ENCODE data around the gene IMMT.

GRCh38 chr2:86107031-86107430 lies 88.2 kb downstream of the IMMT start:
- TF ChIP-seq CTCF (conservative IDR thresholded peaks at IDR 0.05; ENCODE audit: low read depth in 2 of 2): no peak
- no peak for TF ChIP-seq EZH2 (IDR thresholded peaks at IDR 0.05; ENCODE audit: low read depth, unreplicated experiment)
- no peak for TF ChIP-seq POLR2AphosphoS5 (IDR thresholded peaks at IDR 0.05; ENCODE audit: low read depth)
- TF ChIP-seq CREB1 (CRISPR knock-in tag; IDR thresholded peaks at IDR 0.05; ENCODE audit: low read depth): no peak
- no peak for TF ChIP-seq REST (IDR thresholded peaks at IDR 0.05; ENCODE audit: unreplicated experiment)
- TF ChIP-seq STAT1 (IDR thresholded peaks at IDR 0.05; ENCODE audit: unreplicated experiment): no peak
- no peak for TF ChIP-seq JUNB (IDR thresholded peaks at IDR 0.05; ENCODE audit: unreplicated experiment)
- no peak for TF ChIP-seq EZH2phosphoT487 (IDR thresholded peaks at IDR 0.05; ENCODE audit: unreplicated experiment)
- TF ChIP-seq ZNF331 (CRISPR knock-in tag; IDR thresholded peaks at IDR 0.05; ENCODE audit: low read depth): no peak
- TF ChIP-seq ZNF114 (CRISPR knock-in tag; IDR thresholded peaks at IDR 0.05): no peak
